Loucy (cell line): ENCODE data around the gene PLEKHF1.

Experiments
- H2AFZ ChIP-seq: fragments of 200-600 bp; sonication (generic); 2 replicates; pipeline ENCODE4 v1.6.0; 2016; ENCODE audit warnings: antibody characterized with exemption, mild to moderate bottlenecking, low read length, moderate library complexity
- H3F3A ChIP-seq: fragments of 200-600 bp; 2 replicates; pipeline ENCODE4 v1.6.0; 2016; ENCODE audit warnings: antibody characterized with exemption, low read depth, mild to moderate bottlenecking
- H3K27me3 ChIP-seq: fragments of 200-600 bp; sonication (generic); 2 replicates; pipeline ENCODE4 v1.6.1; 2014; ENCODE audit warnings: low read length, mild to moderate bottlenecking; ENCODE audit not compliant: insufficient read depth, poor library complexity, severe bottlenecking
- H3K36me3 ChIP-seq: fragments of 200-600 bp; sonication (generic); 2 replicates; pipeline ENCODE4 v1.6.1; 2016; ENCODE audit warnings: low read length; ENCODE audit not compliant: insufficient read depth
- H3K4me1 ChIP-seq: fragments of 200-600 bp; sonication (generic); 2 replicates; pipeline ENCODE4 v1.5.1; 2014; ENCODE audit warnings: low read length, mild to moderate bottlenecking; ENCODE audit not compliant: insufficient read depth, poor library complexity, severe bottlenecking
- H3K4me2 ChIP-seq: fragments of 200-600 bp; sonication (generic); 2 replicates; pipeline ENCODE4 v1.6.0; 2014; ENCODE audit warnings: antibody characterized with exemption, low read length, low read depth, mild to moderate bottlenecking; ENCODE audit not compliant: poor library complexity, severe bottlenecking
- H3K4me3 ChIP-seq: fragments of 200-600 bp; sonication (generic); 2 replicates; pipeline ENCODE4 v1.5.1; 2014; ENCODE audit warnings: low read length, mild to moderate bottlenecking, mixed read lengths; ENCODE audit not compliant: poor library complexity, severe bottlenecking
- H3K79me2 ChIP-seq: fragments of 200-600 bp; sonication (generic); 2 replicates; pipeline ENCODE4 v1.6.1; 2014; ENCODE audit warnings: low read length; ENCODE audit not compliant: insufficient read depth
- H3K9ac ChIP-seq: fragments of 200-600 bp; sonication (generic); 2 replicates; pipeline ENCODE4 v1.6.0; 2014; ENCODE audit warnings: mild to moderate bottlenecking, low read depth, low read length, moderate library complexity; ENCODE audit not compliant: poor library complexity, severe bottlenecking
- H3K9me2 ChIP-seq: fragments of 200-600 bp; sonication (generic); replicated peaks from 2 replicates; pipeline ENCODE4 v1.6.1; 2016; ENCODE audit warnings: low read depth, low read length, mixed read lengths
- H3K9me3 ChIP-seq: fragments of 200-600 bp; sonication (generic); 2 replicates; pipeline ENCODE4 v1.6.1; 2014; ENCODE audit warnings: mild to moderate bottlenecking, antibody characterized with exemption, low read length, low read depth; ENCODE audit not compliant: insufficient read depth
- H4K20me1 ChIP-seq: fragments of 200-600 bp; sonication (generic); 2 replicates; pipeline ENCODE4 v1.6.0; 2014; ENCODE audit warnings: antibody characterized with exemption, low read length, mild to moderate bottlenecking; ENCODE audit not compliant: insufficient read depth, poor library complexity, severe bottlenecking
- EZH2phosphoT487 ChIP-seq: fragments of 200-600 bp; IDR thresholded peaks from 2 replicates; pipeline ENCODE4 v1.6.1; 2018; ENCODE audit warnings: antibody characterized with exemption, mild to moderate bottlenecking, moderate library complexity, borderline replicate concordance
- TF ChIP-seq, protein P1 (sequence below): fragments of 200-600 bp; sonication (generic); conservative IDR thresholded peaks from 2 replicates; pipeline ENCODE4 v1.5.1; 2014; ENCODE audit warnings: mild to moderate bottlenecking, antibody characterized with exemption, low read length

PLEKHF1 gene

DNA sequence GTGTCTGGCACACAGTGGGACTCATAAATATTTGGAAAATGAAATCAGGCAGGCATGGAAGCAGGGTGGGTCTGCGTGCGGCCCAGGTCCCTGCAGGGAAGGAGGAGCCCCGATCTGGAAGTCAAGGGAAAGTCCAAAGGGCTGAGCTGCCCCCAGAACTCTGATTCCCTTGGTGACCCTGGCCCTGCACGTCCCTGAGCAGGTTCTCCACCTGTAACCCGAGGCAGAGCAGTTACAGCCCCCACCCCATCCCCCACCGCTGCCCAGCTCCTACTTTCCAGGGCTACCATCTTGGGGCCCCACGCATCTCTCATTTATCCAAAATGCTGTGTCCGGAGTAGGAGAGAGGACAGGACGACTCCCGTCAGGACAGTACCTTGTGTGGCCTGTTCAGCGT, 2.1 kb downstream of the PLEKHF1 start:
- H3K4me2 ChIP-seq, result peak overlapping the region; percentile 88
- H3F3A ChIP-seq, result no peaks in the 10 kb centered on the region
- no peaks in the 10 kb centered on the region for H4K20me1 ChIP-seq
- H3K4me3 ChIP-seq, result peak overlapping the region; percentile 95
- peaks cover 68% of the 10 kb centered on the region for H3K79me2 ChIP-seq
- H3K9me2 ChIP-seq, result no peaks in the 10 kb centered on the region
- no peaks in the 10 kb centered on the region for H3K9me3 ChIP-seq
- H3K4me1 ChIP-seq, result peaks cover 56% of the 10 kb centered on the region
- H2AFZ ChIP-seq, result no peak overlapping the region
- no peaks in the 10 kb centered on the region for H3K36me3 ChIP-seq
- H3K27me3 ChIP-seq, result no peaks in the 10 kb centered on the region
- TF ChIP-seq, protein P1, sequence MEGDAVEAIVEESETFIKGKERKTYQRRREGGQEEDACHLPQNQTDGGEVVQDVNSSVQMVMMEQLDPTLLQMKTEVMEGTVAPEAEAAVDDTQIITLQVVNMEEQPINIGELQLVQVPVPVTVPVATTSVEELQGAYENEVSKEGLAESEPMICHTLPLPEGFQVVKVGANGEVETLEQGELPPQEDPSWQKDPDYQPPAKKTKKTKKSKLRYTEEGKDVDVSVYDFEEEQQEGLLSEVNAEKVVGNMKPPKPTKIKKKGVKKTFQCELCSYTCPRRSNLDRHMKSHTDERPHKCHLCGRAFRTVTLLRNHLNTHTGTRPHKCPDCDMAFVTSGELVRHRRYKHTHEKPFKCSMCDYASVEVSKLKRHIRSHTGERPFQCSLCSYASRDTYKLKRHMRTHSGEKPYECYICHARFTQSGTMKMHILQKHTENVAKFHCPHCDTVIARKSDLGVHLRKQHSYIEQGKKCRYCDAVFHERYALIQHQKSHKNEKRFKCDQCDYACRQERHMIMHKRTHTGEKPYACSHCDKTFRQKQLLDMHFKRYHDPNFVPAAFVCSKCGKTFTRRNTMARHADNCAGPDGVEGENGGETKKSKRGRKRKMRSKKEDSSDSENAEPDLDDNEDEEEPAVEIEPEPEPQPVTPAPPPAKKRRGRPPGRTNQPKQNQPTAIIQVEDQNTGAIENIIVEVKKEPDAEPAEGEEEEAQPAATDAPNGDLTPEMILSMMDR, result no peak
- TF ChIP-seq EZH2phosphoT487, result no peak
- H3K9ac ChIP-seq, result peak overlapping the region; percentile 78

DNA sequence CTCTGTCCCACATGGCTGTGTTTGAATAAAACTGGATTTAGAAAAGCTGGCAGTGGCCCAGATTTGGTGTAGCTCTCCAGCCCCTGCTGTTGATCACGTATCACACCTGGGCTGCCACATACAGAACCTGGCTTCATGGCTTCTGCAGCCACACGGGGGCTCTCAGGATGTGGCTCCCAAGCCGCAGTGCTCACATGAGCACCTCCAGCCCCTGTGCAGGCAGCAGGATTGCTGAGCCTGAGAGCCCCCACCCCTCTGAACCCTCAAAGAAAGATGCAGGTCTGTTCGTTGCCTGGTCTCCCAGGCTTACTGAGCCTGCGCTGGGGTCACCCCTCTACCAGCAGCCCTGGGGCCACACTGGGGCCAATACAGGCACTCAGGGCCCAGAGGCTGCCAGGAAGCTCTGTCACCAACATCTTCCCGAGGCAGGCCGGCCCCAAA, 2.7 kb downstream of the PLEKHF1 start:
- H2AFZ ChIP-seq, result no peak overlapping the region
- peak overlapping the region; percentile 78 for H3K9ac ChIP-seq
- no peaks in the 10 kb centered on the region for H3F3A ChIP-seq
- peaks cover 62% of the 10 kb centered on the region for H3K4me1 ChIP-seq
- H3K27me3 ChIP-seq, result no peaks in the 10 kb centered on the region
- H3K9me2 ChIP-seq, result no peaks in the 10 kb centered on the region
- H3K4me2 ChIP-seq, result peak overlapping the region; percentile 88
- H3K4me3 ChIP-seq, result peak overlapping the region; percentile 95
- H3K36me3 ChIP-seq, result no peaks in the 10 kb centered on the region
- TF ChIP-seq, protein P1, result peak; percentile 34
- TF ChIP-seq EZH2phosphoT487, result no peak
- H4K20me1 ChIP-seq, result no peaks in the 10 kb centered on the region
- H3K79me2 ChIP-seq, result peaks cover 74% of the 10 kb centered on the region
- H3K9me3 ChIP-seq, result no peaks in the 10 kb centered on the region

DNA sequence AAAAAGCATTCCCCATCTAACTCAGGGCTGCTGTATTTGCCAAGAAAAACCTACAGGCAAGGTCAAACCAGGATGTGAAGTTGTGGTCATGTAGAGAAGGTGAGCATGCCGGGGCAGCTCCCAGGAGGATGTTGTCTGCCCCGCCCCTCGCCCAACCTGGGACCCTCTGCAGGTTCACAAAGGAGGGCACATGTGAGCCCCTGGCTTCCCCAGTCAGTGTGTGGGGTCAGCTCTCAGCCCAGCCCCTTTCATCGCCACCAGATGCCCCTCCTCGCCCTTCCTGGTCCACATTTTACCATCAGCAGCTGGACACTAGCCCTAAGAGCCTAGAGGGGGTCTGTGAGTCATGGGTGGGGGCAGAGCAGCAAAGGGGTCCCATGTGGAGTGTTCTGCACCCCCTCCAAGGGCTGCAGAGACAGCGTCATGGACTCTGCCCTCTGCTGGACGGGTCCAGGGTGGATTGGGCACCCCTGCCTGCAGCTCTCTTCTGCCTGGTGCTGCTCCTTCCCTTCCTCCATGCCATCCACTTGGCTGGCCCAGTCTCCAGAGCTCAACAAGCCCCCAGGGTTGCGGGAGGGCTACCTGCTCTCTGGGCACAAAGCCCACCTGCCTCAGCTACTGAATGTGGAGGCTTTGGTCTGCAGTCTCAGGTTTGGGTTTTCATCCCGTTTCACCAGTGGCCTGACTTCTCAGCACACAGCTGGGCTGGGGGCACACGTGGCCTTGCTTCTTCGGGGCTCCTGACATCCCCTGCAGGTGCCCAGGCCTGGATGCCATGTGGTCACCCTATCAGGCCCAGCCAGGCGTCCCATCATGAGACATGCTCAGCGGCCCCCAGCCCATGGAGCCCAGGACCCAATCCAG, 3.7 kb downstream of the PLEKHF1 start:
- Histone ChIP-seq H3K4me3 (peak overlapping the region; percentile 95), H3K27me3 (no peaks in the 10 kb centered on the region), H3F3A (no peaks in the 10 kb centered on the region), H4K20me1 (no peaks in the 10 kb centered on the region), H3K79me2 (peaks cover 84% of the 10 kb centered on the region), H2AFZ (no peak overlapping the region), H3K9ac (peak overlapping the region; percentile 78), H3K9me3 (no peaks in the 10 kb centered on the region), H3K4me2 (peak overlapping the region; percentile 88), H3K9me2 (no peaks in the 10 kb centered on the region), H3K36me3 (peaks cover 3% of the 10 kb centered on the region; the same call in 1 of the 2 replicates), H3K4me1 (peaks cover 66% of the 10 kb centered on the region)
- no peak for TF ChIP-seq EZH2phosphoT487
- TF ChIP-seq, protein P1, result peak; percentile 61
